Neutrophil (primary cell): ENCODE data around the gene RASSF9.

Experiments
- H3K27ac ChIP-seq: fragments of 200-600 bp; sonication (generic); 2 replicates; pipeline ENCODE4 v1.5.1; 2016; ENCODE audit warnings: mild to moderate bottlenecking, moderate library complexity
- H3K27me3 ChIP-seq: fragments of 200-600 bp; sonication (generic); 2 replicates; pipeline ENCODE4 v1.6.0; 2016; ENCODE audit warnings: mild to moderate bottlenecking
- H3K36me3 ChIP-seq: fragments of 200-600 bp; sonication (generic); 2 replicates; pipeline ENCODE4 v1.5.1; 2017
- H3K4me1 ChIP-seq, 2 experiments: fragments of 200-600 bp in 1 of 2; sonication (generic) in 1 of 2; 1 replicate in 1 of 2; 2 replicates in 1 of 2; pipeline versions ENCODE4 v1.5.1 to v1.6.1; 2013 to 2016; ENCODE audit warnings: low read depth in 1 of 2, low read length in 1 of 2, mild to moderate bottlenecking in 1 of 2, moderate library complexity in 1 of 2; ENCODE audit not compliant: control insufficient read depth in 1 of 2, insufficient read depth in 1 of 2
- H3K4me3 ChIP-seq, 2 experiments: fragments of 200-600 bp in 1 of 2; sonication (generic) in 1 of 2; 1 replicate in 1 of 2; 2 replicates in 1 of 2; pipeline ENCODE4 v1.5.1; 2013 to 2016; ENCODE audit warnings: low read depth in 1 of 2, low read length in 1 of 2, mild to moderate bottlenecking in 1 of 2, moderate library complexity in 1 of 2
- H3K9me3 ChIP-seq: fragments of 200-600 bp; sonication (generic); 2 replicates; pipeline ENCODE4 v1.5.1; 2016
- CTCF ChIP-seq: fragments of 200-600 bp; sonication (generic); IDR thresholded peaks from 2 replicates; pipeline ENCODE4 v1.5.1; 2016; ENCODE audit warnings: antibody characterized with exemption

The RASSF9 gene

DNA sequence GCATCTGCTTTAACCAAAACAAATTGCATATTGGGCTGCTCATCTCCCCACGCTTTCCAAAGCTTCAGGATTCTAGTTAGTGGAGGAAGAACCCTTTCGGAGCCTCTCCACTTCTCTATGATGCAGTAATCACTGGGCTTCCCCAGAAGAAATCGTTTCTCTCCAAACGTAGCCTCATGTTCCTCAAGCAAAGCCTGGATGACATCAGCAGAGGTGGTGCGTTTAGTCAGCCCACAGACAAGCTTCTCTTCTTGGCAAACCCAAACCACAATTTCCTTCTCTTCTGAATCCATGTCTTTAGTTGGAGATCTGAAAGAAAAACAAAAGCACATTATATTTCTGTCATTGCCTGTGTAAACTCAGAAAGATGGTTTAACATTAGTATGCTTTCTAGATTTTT is 30.6 kb downstream of the RASSF9 start:
- no peak overlapping the region for H3K4me3 ChIP-seq
- no peak for TF ChIP-seq CTCF

DNA sequence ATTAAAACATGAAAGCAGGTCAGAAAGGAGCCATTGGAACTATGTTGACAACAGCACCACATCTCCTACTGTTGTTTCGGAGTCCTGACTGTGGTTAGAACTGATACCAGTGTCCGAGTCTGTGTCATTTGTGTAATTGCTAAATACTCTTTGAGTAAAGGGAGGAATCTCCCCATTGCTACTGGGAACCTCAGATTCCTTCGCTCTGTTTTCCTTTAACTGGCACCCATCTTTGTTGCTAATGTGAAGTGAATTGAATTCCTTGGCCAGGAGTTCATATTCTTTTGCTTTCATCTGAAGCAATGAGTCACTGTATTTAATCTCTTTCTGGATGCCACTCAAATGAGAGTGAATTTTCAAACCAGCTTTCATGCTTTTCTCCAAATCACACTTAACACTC is 31.5 kb downstream of the RASSF9 start:
- no peak for TF ChIP-seq CTCF

More for the DNA sequence above, 30.6 kb downstream of the RASSF9 start:
- Histone ChIP-seq H3K36me3 (no peaks in the 10 kb centered on the region), H3K9me3 (no peaks in the 10 kb centered on the region), H3K27me3 (no peaks in the 10 kb centered on the region), H3K4me1 (no peaks in the 10 kb centered on the region), H3K27ac (no peak overlapping the region)

DNA sequence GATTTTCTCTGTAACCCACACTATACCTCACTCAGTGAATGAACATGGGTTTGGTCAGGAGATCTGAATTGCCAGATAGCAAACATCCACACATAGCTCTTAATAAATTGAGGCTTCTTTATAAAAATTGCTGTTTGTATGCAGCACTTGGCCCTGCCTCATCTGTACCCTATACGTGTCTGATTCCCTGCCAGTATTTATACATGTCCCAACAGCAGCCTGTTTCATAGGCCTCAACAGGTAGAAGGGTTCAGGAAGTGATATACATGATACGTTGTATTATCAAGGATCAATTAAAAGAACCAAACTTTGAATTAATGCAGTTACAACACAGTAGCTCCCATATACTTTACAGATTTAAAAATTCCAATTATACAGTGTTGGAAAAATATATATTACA is 32.3 kb downstream of the RASSF9 start:
- Histone ChIP-seq H3K36me3 (no peaks in the 10 kb centered on the region), H3K27me3 (no peaks in the 10 kb centered on the region), H3K9me3 (no peaks in the 10 kb centered on the region), H3K4me1 (no peaks in the 10 kb centered on the region), H3K27ac (no peak overlapping the region), H3K4me3 (no peak overlapping the region)
- TF ChIP-seq CTCF, result no peak

More for the DNA sequence above, 31.5 kb downstream of the RASSF9 start:
- no peaks in the 10 kb centered on the region for H3K36me3 ChIP-seq
- H3K4me1 ChIP-seq, result no peaks in the 10 kb centered on the region
- H3K9me3 ChIP-seq, result no peaks in the 10 kb centered on the region
- no peak overlapping the region for H3K4me3 ChIP-seq
- H3K27me3 ChIP-seq, result no peaks in the 10 kb centered on the region
- H3K27ac ChIP-seq, result no peak overlapping the region

GRCh38 chr12:85803231-85803630 is 33.0 kb downstream of the RASSF9 start:
- TF ChIP-seq CTCF, result no peak
- no peaks in the 10 kb centered on the region for H3K27me3 ChIP-seq
- no peaks in the 10 kb centered on the region for H3K36me3 ChIP-seq
- H3K9me3 ChIP-seq, result no peaks in the 10 kb centered on the region
- no peak overlapping the region for H3K27ac ChIP-seq
- H3K4me1 ChIP-seq, result no peaks in the 10 kb centered on the region
- H3K4me3 ChIP-seq, result no peak overlapping the region

GRCh38 chr12:85798122-85798521 is 38.1 kb downstream of the RASSF9 start:
- TF ChIP-seq CTCF, result no peak
- Histone ChIP-seq H3K4me1 (no peaks in the 10 kb centered on the region), H3K36me3 (no peaks in the 10 kb centered on the region), H3K27ac (no peak overlapping the region), H3K4me3 (no peak overlapping the region), H3K27me3 (no peaks in the 10 kb centered on the region), H3K9me3 (no peaks in the 10 kb centered on the region)

DNA sequence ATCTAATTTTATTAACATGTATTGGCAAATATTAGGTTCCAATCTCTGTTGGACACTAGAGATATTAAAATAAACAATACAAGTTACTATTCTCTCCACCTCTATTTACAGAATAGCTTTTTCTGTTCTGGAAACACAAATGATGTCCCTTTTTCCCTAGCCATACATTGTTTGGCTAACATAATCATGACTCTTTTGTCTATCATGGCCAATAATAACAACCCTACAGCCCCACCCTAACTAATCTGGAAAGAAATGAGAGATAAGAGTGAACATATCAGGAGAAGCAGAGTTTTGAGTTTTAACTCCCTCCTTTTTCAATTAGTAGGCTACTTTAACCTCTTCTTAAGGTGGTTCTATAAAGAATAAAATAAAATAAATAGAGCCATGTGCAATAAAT is 40.2 kb downstream of the RASSF9 start:
- Histone ChIP-seq H3K4me1 (no peaks in the 10 kb centered on the region), H3K36me3 (no peaks in the 10 kb centered on the region), H3K9me3 (no peaks in the 10 kb centered on the region), H3K4me3 (no peak overlapping the region), H3K27me3 (no peaks in the 10 kb centered on the region), H3K27ac (no peak overlapping the region)
- TF ChIP-seq CTCF, result no peak
